Upper lobe of left lung (tissue), 4 donors: ENCODE measurements around the gene DSG2.

Source experiments
- POLR2A ChIP-seq, 4 donors: fragments of 450-650 bp; IDR thresholded peaks; one replicate each; pipeline ENCODE4 v1.5.1; 2016 to 2017; ENCODE audit warnings: antibody characterized with exemption in 4 of 4, mild to moderate bottlenecking in 2 of 4
- POLR2AphosphoS5 ChIP-seq, 2 donors: sonication (generic); formaldehyde crosslinking; IDR thresholded peaks; one replicate each; pipeline ENCODE4 v1.5.1; 2017; ENCODE audit warnings: antibody characterized with exemption in 2 of 2
- TF ChIP-seq, protein P1 (sequence below), 6 experiments: fragments of 450-650 bp in 4 of 6; fragments of 200-600 bp in 2 of 6; sonication (generic) in 2 of 6; IDR thresholded peaks; one replicate each; pipeline ENCODE4 v1.5.1; 2016 to 2019; ENCODE audit warnings: antibody characterized with exemption in 6 of 6

DNA sequence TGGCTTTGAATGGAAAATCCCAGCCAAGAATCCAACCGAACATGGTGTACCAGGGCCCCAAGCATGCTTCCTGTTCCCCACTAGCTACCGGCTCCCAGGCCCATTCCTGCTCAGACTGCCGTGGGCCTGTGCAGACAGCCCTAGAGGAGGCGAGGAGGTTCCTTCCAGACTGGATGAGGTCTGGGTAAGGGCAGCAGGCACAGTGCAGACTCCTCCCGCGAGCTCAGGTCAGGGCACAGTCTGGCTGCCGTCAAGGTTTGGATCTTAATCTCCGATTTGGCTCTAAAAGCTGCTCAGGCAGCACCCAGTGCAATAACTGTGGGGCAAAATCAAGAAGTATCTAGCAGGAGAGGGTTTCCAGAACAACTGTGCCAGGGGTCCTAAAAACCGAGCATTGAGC lies 74.4 kb downstream of the DSG2 start:
- TF ChIP-seq, protein P1, sequence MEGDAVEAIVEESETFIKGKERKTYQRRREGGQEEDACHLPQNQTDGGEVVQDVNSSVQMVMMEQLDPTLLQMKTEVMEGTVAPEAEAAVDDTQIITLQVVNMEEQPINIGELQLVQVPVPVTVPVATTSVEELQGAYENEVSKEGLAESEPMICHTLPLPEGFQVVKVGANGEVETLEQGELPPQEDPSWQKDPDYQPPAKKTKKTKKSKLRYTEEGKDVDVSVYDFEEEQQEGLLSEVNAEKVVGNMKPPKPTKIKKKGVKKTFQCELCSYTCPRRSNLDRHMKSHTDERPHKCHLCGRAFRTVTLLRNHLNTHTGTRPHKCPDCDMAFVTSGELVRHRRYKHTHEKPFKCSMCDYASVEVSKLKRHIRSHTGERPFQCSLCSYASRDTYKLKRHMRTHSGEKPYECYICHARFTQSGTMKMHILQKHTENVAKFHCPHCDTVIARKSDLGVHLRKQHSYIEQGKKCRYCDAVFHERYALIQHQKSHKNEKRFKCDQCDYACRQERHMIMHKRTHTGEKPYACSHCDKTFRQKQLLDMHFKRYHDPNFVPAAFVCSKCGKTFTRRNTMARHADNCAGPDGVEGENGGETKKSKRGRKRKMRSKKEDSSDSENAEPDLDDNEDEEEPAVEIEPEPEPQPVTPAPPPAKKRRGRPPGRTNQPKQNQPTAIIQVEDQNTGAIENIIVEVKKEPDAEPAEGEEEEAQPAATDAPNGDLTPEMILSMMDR (IDR thresholded peaks at IDR 0.05): no peak
- TF ChIP-seq POLR2A (IDR thresholded peaks at IDR 0.05) (no peak), POLR2AphosphoS5 (IDR thresholded peaks at IDR 0.05) (no peak)
